Measurements from ENCODE around the gene BBS9.

GRCh38 chr7:33433357-33433756 is 304.0 kb downstream of the BBS9 start:
- TF ChIP-seq, protein P1, sequence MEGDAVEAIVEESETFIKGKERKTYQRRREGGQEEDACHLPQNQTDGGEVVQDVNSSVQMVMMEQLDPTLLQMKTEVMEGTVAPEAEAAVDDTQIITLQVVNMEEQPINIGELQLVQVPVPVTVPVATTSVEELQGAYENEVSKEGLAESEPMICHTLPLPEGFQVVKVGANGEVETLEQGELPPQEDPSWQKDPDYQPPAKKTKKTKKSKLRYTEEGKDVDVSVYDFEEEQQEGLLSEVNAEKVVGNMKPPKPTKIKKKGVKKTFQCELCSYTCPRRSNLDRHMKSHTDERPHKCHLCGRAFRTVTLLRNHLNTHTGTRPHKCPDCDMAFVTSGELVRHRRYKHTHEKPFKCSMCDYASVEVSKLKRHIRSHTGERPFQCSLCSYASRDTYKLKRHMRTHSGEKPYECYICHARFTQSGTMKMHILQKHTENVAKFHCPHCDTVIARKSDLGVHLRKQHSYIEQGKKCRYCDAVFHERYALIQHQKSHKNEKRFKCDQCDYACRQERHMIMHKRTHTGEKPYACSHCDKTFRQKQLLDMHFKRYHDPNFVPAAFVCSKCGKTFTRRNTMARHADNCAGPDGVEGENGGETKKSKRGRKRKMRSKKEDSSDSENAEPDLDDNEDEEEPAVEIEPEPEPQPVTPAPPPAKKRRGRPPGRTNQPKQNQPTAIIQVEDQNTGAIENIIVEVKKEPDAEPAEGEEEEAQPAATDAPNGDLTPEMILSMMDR (conservative IDR thresholded peaks at IDR 0.05) = no peak
- TF ChIP-seq ZFX (IDR thresholded peaks at IDR 0.05) = no peak

Measured in C4-2B (cell line).